ENCODE results near the gene NEUROG1. TPM values are rescaled to one million over a fixed set of nuclear protein-coding genes. Genes with fewer than 3 reads are reported as not detected.
A peak's percentile ranks its signal among the peaks of the same experiment; 100 is the strongest.

The NEUROG1 gene
- total RNA-seq, 1 donor from 2014 or later = not detected

GRCh38 chr5:135538261-135538660, 2.5 kb upstream of the NEUROG1 start:
- Histone ChIP-seq H3K4me3 (no peak overlapping the region), H3K4me1 (peaks cover 21% of the 10 kb centered on the region), H3K27me3 (no peaks in the 10 kb centered on the region), H3K36me3 (no peaks in the 10 kb centered on the region), H3K9me3 (no peaks in the 10 kb centered on the region), H3K27ac (no peak overlapping the region)
- no peak for TF ChIP-seq CTCF (IDR thresholded peaks at IDR 0.05)
- no peak for TF ChIP-seq POLR2A (IDR thresholded peaks at IDR 0.05)
- no peak for TF ChIP-seq POLR2AphosphoS5 (IDR thresholded peaks at IDR 0.05; ENCODE audit: insufficient read depth in 1 of 2, low read depth in 1 of 2)
- intact Hi-C loops (cut with DNase I) = no loop called here
- DNase-seq (ENCODE audit: extremely low spot score in 2 of 2) = peak in 1 of 2 donors; percentile 82

GRCh38 chr5:135537745-135538144, 2.0 kb upstream of the NEUROG1 start:
- Histone ChIP-seq H3K4me3 (no peak overlapping the region), H3K4me1 (peaks cover 16% of the 10 kb centered on the region), H3K27ac (no peak overlapping the region), H3K27me3 (no peaks in the 10 kb centered on the region), H3K9me3 (no peaks in the 10 kb centered on the region), H3K36me3 (no peaks in the 10 kb centered on the region)
- peak in 1 of 2 donors; percentile 7 for DNase-seq (ENCODE audit: extremely low spot score in 2 of 2)
- intact Hi-C loops (cut with DNase I) = no loop called here
- TF ChIP-seq POLR2A (IDR thresholded peaks at IDR 0.05) = no peak
- TF ChIP-seq POLR2AphosphoS5 (IDR thresholded peaks at IDR 0.05; ENCODE audit: insufficient read depth in 1 of 2, low read depth in 1 of 2) = no peak
- TF ChIP-seq CTCF (IDR thresholded peaks at IDR 0.05) = no peak

GRCh38 chr5:135537271-135537670, 1.5 kb upstream of the NEUROG1 start:
- intact Hi-C loops (cut with DNase I) = no loop called here
- DNase-seq (ENCODE audit: extremely low spot score in 2 of 2) = peak in 1 of 2 donors; percentile 74
- Histone ChIP-seq H3K36me3 (no peaks in the 10 kb centered on the region), H3K27ac (no peak overlapping the region), H3K27me3 (no peaks in the 10 kb centered on the region), H3K4me3 (no peak overlapping the region), H3K4me1 (peaks cover 16% of the 10 kb centered on the region), H3K9me3 (no peaks in the 10 kb centered on the region)
- no peak for TF ChIP-seq POLR2A (IDR thresholded peaks at IDR 0.05)
- TF ChIP-seq CTCF (IDR thresholded peaks at IDR 0.05) = no peak
- no peak for TF ChIP-seq POLR2AphosphoS5 (IDR thresholded peaks at IDR 0.05; ENCODE audit: insufficient read depth in 1 of 2, low read depth in 1 of 2)

GRCh38 chr5:135535420-135535819, 344 bp downstream of the NEUROG1 start:
- no peaks in the 10 kb centered on the region for H3K36me3 ChIP-seq
- no peak overlapping the region for H3K4me3 ChIP-seq
- DNase-seq (ENCODE audit: extremely low spot score in 2 of 2) = no peak
- intact Hi-C loops (cut with DNase I) = no loop called here
- H3K9me3 ChIP-seq = no peaks in the 10 kb centered on the region
- peaks cover 16% of the 10 kb centered on the region for H3K4me1 ChIP-seq
- no peaks in the 10 kb centered on the region for H3K27me3 ChIP-seq
- H3K27ac ChIP-seq = no peak overlapping the region
- TF ChIP-seq POLR2A (IDR thresholded peaks at IDR 0.05) = no peak
- no peak for TF ChIP-seq CTCF (IDR thresholded peaks at IDR 0.05)
- no peak for TF ChIP-seq POLR2AphosphoS5 (IDR thresholded peaks at IDR 0.05; ENCODE audit: insufficient read depth in 1 of 2, low read depth in 1 of 2)

- Histone ChIP-seq H3K4me1 (peaks cover 16% of the 10 kb centered on the region), H3K27ac (no peak overlapping the region), H3K27me3 (no peaks in the 10 kb centered on the region), H3K9me3 (no peaks in the 10 kb centered on the region), H3K36me3 (no peaks in the 10 kb centered on the region), H3K4me3 (no peak overlapping the region)
- intact Hi-C loops (cut with DNase I) = no loop called here
- TF ChIP-seq POLR2A (IDR thresholded peaks at IDR 0.05) (no peak), CTCF (IDR thresholded peaks at IDR 0.05) (no peak), POLR2AphosphoS5 (IDR thresholded peaks at IDR 0.05; ENCODE audit: insufficient read depth in 1 of 2, low read depth in 1 of 2) (no peak)
- no peak for DNase-seq (ENCODE audit: extremely low spot score in 2 of 2)
Measured at GRCh38 chr5:135534609-135535419, 950 bp downstream of the NEUROG1 start.
